Neural progenitor cell (in vitro differentiated cells): ENCODE measurements around the gene MAN2A2. TPM values are rescaled to one million over a fixed set of nuclear protein-coding genes. Genes with fewer than 3 reads are reported as not detected.

ENCODE experiments used
- DNase-seq: peaks from one replicate; pipeline ENCODE4 v3.0.0-alpha.2; 2016; ENCODE audit warnings: low spot score
- H2AFZ ChIP-seq: fragments of 200-600 bp; sonication (generic); replicated peaks from 2 replicates; pipeline ENCODE4 v1.6.1; 2016; ENCODE audit warnings: antibody characterized with exemption
- H3F3A ChIP-seq: fragments of 200-600 bp; sonication (generic); 2 replicates; pipeline ENCODE4 v1.6.1; 2016; ENCODE audit warnings: antibody characterized with exemption, low read depth
- H3K27ac ChIP-seq: fragments of 200-600 bp; sonication (generic); 2 replicates; pipeline ENCODE4 v1.5.1; 2016; ENCODE audit warnings: mild to moderate bottlenecking
- H3K27me3 ChIP-seq: fragments of 200-600 bp; sonication (generic); 2 replicates; pipeline ENCODE4 v1.6.1; 2016; ENCODE audit warnings: mild to moderate bottlenecking, moderate library complexity
- H3K36me3 ChIP-seq: fragments of 200-600 bp; sonication (generic); 2 replicates; pipeline ENCODE4 v1.5.1; 2016
- H3K4me1 ChIP-seq: fragments of 200-600 bp; sonication (generic); 2 replicates; pipeline ENCODE4 v1.6.1; 2016; ENCODE audit warnings: mixed run types
- H3K4me2 ChIP-seq: fragments of 200-600 bp; sonication (generic); 2 replicates; pipeline ENCODE4 v1.6.1; 2016
- H3K4me3 ChIP-seq: fragments of 200-600 bp; sonication (generic); 2 replicates; pipeline ENCODE4 v1.5.1; 2016
- H3K79me2 ChIP-seq: fragments of 200-600 bp; sonication (generic); 2 replicates; pipeline ENCODE4 v1.6.1; 2016; ENCODE audit warnings: low read depth
- H3K9ac ChIP-seq: fragments of 200-600 bp; sonication (generic); 2 replicates; pipeline ENCODE4 v1.6.1; 2016
- H3K9me3 ChIP-seq: fragments of 200-600 bp; sonication (generic); 2 replicates; pipeline ENCODE4 v1.5.1; 2016; ENCODE audit warnings: low read depth
- H4K20me1 ChIP-seq: fragments of 200-600 bp; sonication (generic); 2 replicates; pipeline ENCODE4 v1.6.1; 2016; ENCODE audit warnings: low read depth
- H3K27ac Mint-ChIP-seq: 3 replicates; pipeline ENCODE4 v1.8.0; 2021; ENCODE audit warnings: mixed read lengths
- H3K27me3 Mint-ChIP-seq: 2 replicates; pipeline ENCODE4 v1.8.0; 2022; ENCODE audit warnings: low read depth, mild to moderate bottlenecking, inconsistent platforms, moderate library complexity, mixed read lengths; ENCODE audit not compliant: insufficient read depth
- H3K36me3 Mint-ChIP-seq: 3 replicates; pipeline ENCODE4 v1.8.0; 2021; ENCODE audit warnings: mixed read lengths
- H3K4me1 Mint-ChIP-seq: 3 replicates; pipeline ENCODE4 v1.8.0; 2021; ENCODE audit warnings: mixed read lengths
- H3K4me3 Mint-ChIP-seq: 3 replicates; pipeline ENCODE4 v1.8.0; 2021; ENCODE audit warnings: mild to moderate bottlenecking, moderate library complexity, mixed read lengths
- H3K9me3 Mint-ChIP-seq: 3 replicates; pipeline ENCODE4 v1.8.0; 2020; ENCODE audit warnings: mixed read lengths
- EZH2 ChIP-seq: fragments of 200-600 bp; sonication (generic); IDR thresholded peaks from 2 replicates; pipeline ENCODE4 v1.6.1; 2017; ENCODE audit warnings: antibody characterized with exemption, mild to moderate bottlenecking, moderate library complexity
- EZH2phosphoT487 ChIP-seq: fragments of 200-600 bp; sonication (generic); IDR thresholded peaks from 2 replicates; pipeline ENCODE4 v1.6.1; 2017; ENCODE audit warnings: antibody characterized with exemption
- total RNA-seq: library from RNA; depleted of rRNA; stranded (reverse); fragments of >200 nt; gene quantifications from 2 replicates; pipeline ENCODE4 v1.2.3, GENCODE V29; 2015; ENCODE audit warnings: low replicate concordance
- TF ChIP-seq, protein P1 (sequence below): fragments of 200-600 bp; sonication (generic); IDR thresholded peaks from 2 replicates; pipeline ENCODE4 v1.5.1; 2017; ENCODE audit warnings: antibody characterized with exemption, mild to moderate bottlenecking

MAN2A2 gene
- total RNA-seq, 1 donor from 2014 or later: 7.0 TPM

- H3K36me3 Mint-ChIP-seq: peaks cover 7% of the 10 kb centered on the region
- DNase-seq: no peak
- Histone ChIP-seq H4K20me1 (no peaks in the 10 kb centered on the region), H3K36me3 (no peaks in the 10 kb centered on the region), H2AFZ (peak overlapping the region; percentile 96), H3K79me2 (no peaks in the 10 kb centered on the region), H3K27ac (no peak overlapping the region), H3K4me3 (peak overlapping the region; percentile 29), H3K9ac (peak overlapping the region; percentile 47), H3K4me2 (peak overlapping the region; percentile 72), H3K27me3 (no peaks in the 10 kb centered on the region), H3K4me1 (peaks cover 13% of the 10 kb centered on the region), H3F3A (peaks cover 16% of the 10 kb centered on the region), H3K9me3 (no peaks in the 10 kb centered on the region)
- TF ChIP-seq, protein P1, sequence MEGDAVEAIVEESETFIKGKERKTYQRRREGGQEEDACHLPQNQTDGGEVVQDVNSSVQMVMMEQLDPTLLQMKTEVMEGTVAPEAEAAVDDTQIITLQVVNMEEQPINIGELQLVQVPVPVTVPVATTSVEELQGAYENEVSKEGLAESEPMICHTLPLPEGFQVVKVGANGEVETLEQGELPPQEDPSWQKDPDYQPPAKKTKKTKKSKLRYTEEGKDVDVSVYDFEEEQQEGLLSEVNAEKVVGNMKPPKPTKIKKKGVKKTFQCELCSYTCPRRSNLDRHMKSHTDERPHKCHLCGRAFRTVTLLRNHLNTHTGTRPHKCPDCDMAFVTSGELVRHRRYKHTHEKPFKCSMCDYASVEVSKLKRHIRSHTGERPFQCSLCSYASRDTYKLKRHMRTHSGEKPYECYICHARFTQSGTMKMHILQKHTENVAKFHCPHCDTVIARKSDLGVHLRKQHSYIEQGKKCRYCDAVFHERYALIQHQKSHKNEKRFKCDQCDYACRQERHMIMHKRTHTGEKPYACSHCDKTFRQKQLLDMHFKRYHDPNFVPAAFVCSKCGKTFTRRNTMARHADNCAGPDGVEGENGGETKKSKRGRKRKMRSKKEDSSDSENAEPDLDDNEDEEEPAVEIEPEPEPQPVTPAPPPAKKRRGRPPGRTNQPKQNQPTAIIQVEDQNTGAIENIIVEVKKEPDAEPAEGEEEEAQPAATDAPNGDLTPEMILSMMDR: no peak
- TF ChIP-seq EZH2: no peak
- H3K27ac Mint-ChIP-seq: no peak overlapping the region
- H3K27me3 Mint-ChIP-seq: peaks cover 4% of the 10 kb centered on the region
- no peaks in the 10 kb centered on the region for H3K9me3 Mint-ChIP-seq
- no peak overlapping the region for H3K4me3 Mint-ChIP-seq
- peaks cover 17% of the 10 kb centered on the region for H3K4me1 Mint-ChIP-seq
These were observed 19.6 kb upstream of the MAN2A2 start for GRCh38 chr15:90883526-90883975.

DNA sequence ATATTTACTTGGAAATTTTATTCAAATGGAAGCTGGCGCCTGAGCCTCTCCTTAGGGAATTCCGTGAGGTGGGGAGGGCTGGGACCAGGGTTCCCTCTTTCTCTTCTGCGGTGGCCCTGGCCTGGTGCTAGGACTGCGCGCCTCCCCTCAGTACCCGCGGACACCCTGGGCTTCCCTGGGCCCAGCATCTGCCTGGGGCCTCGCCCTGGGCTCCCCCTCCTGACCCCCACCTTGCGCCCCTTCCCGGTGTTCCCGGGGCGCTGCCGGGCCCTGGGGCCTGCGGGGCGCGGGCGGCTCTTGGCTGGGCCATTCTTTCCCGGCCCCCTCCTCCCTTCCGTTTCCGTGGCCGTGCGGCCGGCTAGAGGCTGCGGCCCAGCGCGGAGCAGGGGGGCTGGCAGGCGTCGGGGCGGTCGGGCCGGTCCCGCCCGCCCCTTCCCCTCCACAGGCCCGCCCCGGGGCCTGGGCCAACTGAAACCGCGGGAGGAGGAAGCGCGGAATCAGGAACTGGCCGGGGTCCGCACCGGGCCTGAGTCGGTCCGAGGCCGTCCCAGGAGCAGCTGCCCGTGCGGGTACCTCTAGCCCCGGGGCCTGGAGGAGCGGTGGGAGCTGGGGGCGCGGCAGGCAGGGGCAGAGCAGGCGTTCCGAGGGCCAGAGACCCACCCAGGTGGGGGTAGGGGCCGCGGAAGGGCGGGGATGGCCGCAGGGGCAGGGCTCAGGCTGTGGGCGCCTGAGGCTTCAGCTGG is 19.0 kb upstream of the MAN2A2 start, which contains the start of gene FES:
Gene FES, plus strand, starts transcription at position 529 of the 743 bp plus-strand sequence. CDS start 542 bp downstream, outside the sequence.
- no peaks in the 10 kb centered on the region for H3K9me3 ChIP-seq
- no peak within 1 kb of the TSS for H3K27ac ChIP-seq
- no peaks in the 10 kb centered on the region for H3K27me3 ChIP-seq
- no peak within 1 kb of the TSS for H3K27ac Mint-ChIP-seq
- peak within 1 kb of the TSS; percentile 41 for H3K4me3 Mint-ChIP-seq
- peak within 1 kb of the TSS; percentile 72 for H3K4me2 ChIP-seq
- H3K9me3 Mint-ChIP-seq: no peaks in the 10 kb centered on the region
- peaks cover 4% of the 10 kb centered on the region for H3K36me3 Mint-ChIP-seq
- peaks cover 16% of the 10 kb centered on the region for H3F3A ChIP-seq
- no peaks in the 10 kb centered on the region for H3K36me3 ChIP-seq
- peak within 1 kb of the TSS; percentile 96 for H2AFZ ChIP-seq
- peak within 1 kb of the TSS; percentile 47 for H3K9ac ChIP-seq
- H3K4me3 ChIP-seq: peak within 1 kb of the TSS; percentile 29
- peak; percentile 71 for DNase-seq
- peaks cover 4% of the 10 kb centered on the region for H3K27me3 Mint-ChIP-seq
- H4K20me1 ChIP-seq: no peaks in the 10 kb centered on the region
- no peak for TF ChIP-seq EZH2phosphoT487
- peak; percentile 58 for TF ChIP-seq EZH2
- peaks cover 13% of the 10 kb centered on the region for H3K4me1 ChIP-seq
- H3K4me1 Mint-ChIP-seq: peaks cover 17% of the 10 kb centered on the region
- H3K79me2 ChIP-seq: no peaks in the 10 kb centered on the region

DNA sequence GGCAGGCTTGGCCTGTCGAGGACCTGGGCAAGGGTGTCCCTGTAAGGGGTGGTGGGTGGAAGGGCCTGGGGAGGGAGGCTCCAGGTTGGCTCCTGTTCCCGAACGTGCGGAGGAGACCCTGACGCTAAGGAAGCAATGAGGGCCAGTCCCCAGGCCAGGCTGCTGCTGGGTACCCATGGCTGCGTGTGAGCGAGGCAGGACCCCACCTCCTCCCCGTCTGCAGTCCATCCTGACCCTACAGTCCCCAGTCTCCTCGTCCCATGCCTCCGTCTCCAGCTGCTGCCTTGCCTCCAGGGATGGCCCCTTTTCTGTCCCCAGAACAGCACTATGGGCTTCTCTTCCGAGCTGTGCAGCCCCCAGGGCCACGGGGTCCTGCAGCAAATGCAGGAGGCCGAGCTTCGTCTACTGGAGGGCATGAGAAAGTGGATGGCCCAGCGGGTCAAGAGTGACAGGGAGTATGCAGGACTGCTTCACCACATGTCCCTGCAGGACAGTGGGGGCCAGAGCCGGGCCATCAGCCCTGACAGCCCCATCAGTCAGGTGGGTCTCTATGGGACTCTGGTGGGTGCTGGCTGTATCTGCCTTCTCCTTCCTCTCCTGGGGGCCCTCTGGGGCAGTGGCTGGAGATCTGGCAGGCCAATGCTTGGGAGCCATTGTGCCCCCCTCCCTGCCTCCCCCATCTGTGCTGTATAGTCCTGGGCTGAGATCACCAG is 18.2 kb upstream of the MAN2A2 start:
- Histone ChIP-seq H3K9ac (peak overlapping the region; percentile 47), H3K36me3 (no peaks in the 10 kb centered on the region), H2AFZ (peak overlapping the region; percentile 96), H3F3A (peaks cover 16% of the 10 kb centered on the region), H3K9me3 (no peaks in the 10 kb centered on the region), H4K20me1 (no peaks in the 10 kb centered on the region), H3K4me1 (peaks cover 13% of the 10 kb centered on the region), H3K27me3 (no peaks in the 10 kb centered on the region), H3K4me2 (peak overlapping the region; percentile 72), H3K4me3 (peak overlapping the region; percentile 29), H3K27ac (no peak overlapping the region), H3K79me2 (no peaks in the 10 kb centered on the region)
- peaks cover 17% of the 10 kb centered on the region for H3K4me1 Mint-ChIP-seq
- H3K4me3 Mint-ChIP-seq: peak overlapping the region; percentile 41
- no peak overlapping the region for H3K27ac Mint-ChIP-seq
- TF ChIP-seq EZH2phosphoT487 (no peak), EZH2 (no peak)
- TF ChIP-seq, protein P1: no peak
- peaks cover 6% of the 10 kb centered on the region for H3K27me3 Mint-ChIP-seq
- no peak for DNase-seq
- H3K9me3 Mint-ChIP-seq: no peaks in the 10 kb centered on the region
- H3K36me3 Mint-ChIP-seq: no peaks in the 10 kb centered on the region
